B cell (primary cell): ENCODE data around the gene IFITM1.

Experiments used
- EZH2 ChIP-seq: IDR thresholded peaks from 2 replicates; pipeline ENCODE4 v1.6.1; 2012; ENCODE audit warnings: borderline replicate concordance, low read depth, mild to moderate bottlenecking, moderate library complexity, low read length; ENCODE audit not compliant: insufficient read depth, poor library complexity, severe bottlenecking
- TF ChIP-seq, protein P1 (sequence below): fragments of 200-600 bp; IDR thresholded peaks from one replicate; pipeline ENCODE4 v1.8.0; 2022; ENCODE audit warnings: antibody characterized with exemption, mild to moderate bottlenecking

DNA sequence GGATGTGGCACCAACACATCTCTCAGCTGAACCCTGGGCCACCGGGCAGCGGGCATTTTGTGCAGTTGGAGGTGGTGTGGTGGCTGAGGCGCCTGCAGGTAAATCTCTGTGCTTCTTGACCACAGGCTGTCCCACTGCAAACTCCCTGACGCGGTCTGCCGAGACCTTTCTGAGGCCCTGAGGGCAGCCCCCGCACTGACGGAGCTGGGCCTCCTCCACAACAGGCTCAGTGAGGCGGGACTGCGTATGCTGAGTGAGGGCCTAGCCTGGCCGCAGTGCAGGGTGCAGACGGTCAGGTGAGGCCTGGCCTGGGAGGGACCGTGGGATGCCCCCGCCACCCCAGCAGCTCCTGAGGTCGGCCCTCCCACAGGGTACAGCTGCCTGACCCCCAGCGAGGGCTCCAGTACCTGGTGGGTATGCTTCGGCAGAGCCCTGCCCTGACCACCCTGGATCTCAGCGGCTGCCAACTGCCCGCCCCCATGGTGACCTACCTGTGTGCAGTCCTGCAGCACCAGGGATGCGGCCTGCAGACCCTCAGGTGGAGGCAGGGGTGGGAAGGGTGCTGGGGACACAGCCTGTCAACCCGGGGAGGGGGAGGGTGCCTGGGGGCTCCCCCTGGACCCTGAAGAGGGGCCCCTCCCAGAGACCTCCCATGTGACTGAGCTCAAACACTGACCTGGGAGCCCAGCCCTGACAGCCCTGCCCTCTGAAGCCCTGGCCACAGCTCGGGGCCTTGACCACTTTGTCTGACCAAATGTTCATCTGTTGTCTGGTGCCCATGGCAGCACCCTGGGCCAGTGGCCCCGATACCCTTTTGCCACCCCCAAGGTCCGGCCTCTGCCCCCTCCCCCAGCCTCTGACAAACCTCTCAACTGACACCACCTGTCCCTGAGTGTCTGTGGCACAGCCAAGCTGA is 29.5 kb upstream of the IFITM1 start:
- TF ChIP-seq EZH2, result no peak
- TF ChIP-seq, protein P1, sequence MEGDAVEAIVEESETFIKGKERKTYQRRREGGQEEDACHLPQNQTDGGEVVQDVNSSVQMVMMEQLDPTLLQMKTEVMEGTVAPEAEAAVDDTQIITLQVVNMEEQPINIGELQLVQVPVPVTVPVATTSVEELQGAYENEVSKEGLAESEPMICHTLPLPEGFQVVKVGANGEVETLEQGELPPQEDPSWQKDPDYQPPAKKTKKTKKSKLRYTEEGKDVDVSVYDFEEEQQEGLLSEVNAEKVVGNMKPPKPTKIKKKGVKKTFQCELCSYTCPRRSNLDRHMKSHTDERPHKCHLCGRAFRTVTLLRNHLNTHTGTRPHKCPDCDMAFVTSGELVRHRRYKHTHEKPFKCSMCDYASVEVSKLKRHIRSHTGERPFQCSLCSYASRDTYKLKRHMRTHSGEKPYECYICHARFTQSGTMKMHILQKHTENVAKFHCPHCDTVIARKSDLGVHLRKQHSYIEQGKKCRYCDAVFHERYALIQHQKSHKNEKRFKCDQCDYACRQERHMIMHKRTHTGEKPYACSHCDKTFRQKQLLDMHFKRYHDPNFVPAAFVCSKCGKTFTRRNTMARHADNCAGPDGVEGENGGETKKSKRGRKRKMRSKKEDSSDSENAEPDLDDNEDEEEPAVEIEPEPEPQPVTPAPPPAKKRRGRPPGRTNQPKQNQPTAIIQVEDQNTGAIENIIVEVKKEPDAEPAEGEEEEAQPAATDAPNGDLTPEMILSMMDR, result no peak
